Ovary (tissue), 9 donors: ENCODE results near the gene TMEM156. TPM values are rescaled to one million over a fixed set of nuclear protein-coding genes. Genes with fewer than 3 reads are reported as not detected.

Source experiments
- DNase-seq, 5 donors: peaks; one replicate each; pipeline ENCODE4 v3.0.0-alpha.2; 2019 to 2020
- H3K27ac ChIP-seq, 2 donors: fragments of 200-600 bp; one replicate each; pipeline versions ENCODE4 v1.5.1 to v1.8.0; 2019 to 2022
- H3K27me3 ChIP-seq: fragments of 200-600 bp; one replicate; pipeline ENCODE4 v1.8.0; 2022
- H3K36me3 ChIP-seq: fragments of 200-600 bp; sonication (generic); one replicate; pipeline ENCODE4 v1.5.1; 2019
- H3K4me1 ChIP-seq: one replicate; pipeline ENCODE4 v1.8.1; 2013; ENCODE audit warnings: mild to moderate bottlenecking, moderate library complexity; ENCODE audit not compliant: insufficient read depth
- H3K4me3 ChIP-seq: fragments of 200-600 bp; sonication (generic); one replicate; pipeline ENCODE4 v1.5.1; 2017
- H3K9me3 ChIP-seq, 2 donors: fragments of 200-600 bp in 1 of 2; sonication (generic) in 1 of 2; one replicate each; pipeline versions ENCODE4 v1.5.1 to v1.8.1; 2013 to 2019; ENCODE audit warnings: mild to moderate bottlenecking in 1 of 2, moderate library complexity in 1 of 2
- CTCF ChIP-seq, 3 donors: fragments of 450-650 bp in 2 of 3; fragments of 200-600 bp in 1 of 3; IDR thresholded peaks; one replicate each; pipeline versions ENCODE4 v1.5.1 to v1.8.0; 2016 to 2022; ENCODE audit warnings: antibody characterized with exemption in 3 of 3, mild to moderate bottlenecking in 1 of 3
- EP300 ChIP-seq: sonication (generic); formaldehyde crosslinking; IDR thresholded peaks from one replicate; pipeline ENCODE4 v1.6.1; 2017; ENCODE audit warnings: antibody characterized with exemption
- POLR2A ChIP-seq: fragments of 450-650 bp; IDR thresholded peaks from one replicate; pipeline ENCODE4 v1.6.1; 2017; ENCODE audit warnings: antibody characterized with exemption, mild to moderate bottlenecking, moderate library complexity
- WGBS, 3 donors: extraction: QIAGEN DNeasy Blood & Tissue Kit in 1 of 3; methylation state at CpG; one replicate each; pipeline versions ENCODE4 v1.1.5 to v1.1.7; 2013 to 2017; 5-methylcytosine and 5-hydroxymethylcytosine counted together
- intact Hi-C, 4 donors: fragments of 100-400 bp; cut with DNase I; formaldehyde crosslinking; loops; one replicate each; pipeline versions ENCODE4 v1.11.0 to v1.15.1; 2022 to 2023
- polyA plus RNA-seq, 2 donors: library from polyadenylated mRNA; stranded (reverse); fragments of 200-250 nt in 1 of 2; fragments of 350-450 nt in 1 of 2; fragmentation: Illumina TruSeq in 1 of 2; extraction: RNeasy Lipid Tissue Mini Kit (QIAGEN cat#74804) in 1 of 2; gene quantifications; one replicate each; pipeline ENCODE4 v1.2.3, GENCODE V29; 2013 to 2014
- total RNA-seq, 7 donors: library from RNA; depleted of rRNA in 2 of 7; stranded (reverse); fragments of >200 nt in 2 of 7; fragmentation: NEBNext Ultra II Directional in 3 of 7; extraction: Animal tissue kit (Norgen Biotek cat#: 25700) in 3 of 7; gene quantifications; one replicate each; pipeline versions ENCODE4 v1.1.0 to v1.2.4, GENCODE V29; 2016 to 2023
- donor health status: DM: no; HTN: no; CAD: no; lungs with moderate emphysema.
- donor health status: DM: no; HTN: no; CAD: no.
- donor health status: Bipolar disorder and iron deficiency.
- donor health status: DM: yes; HTN: yes; CAD: no.
- donor health status: DM: no; HTN: no; CAD: no.
- donor health status: DM: yes; HTN: yes; CAD: no.

TMEM156 gene
- total and polyA plus RNA-seq, 9 donors: 0.04 to 1.5 (median 0.35) TPM; not detected in 3

DNA sequence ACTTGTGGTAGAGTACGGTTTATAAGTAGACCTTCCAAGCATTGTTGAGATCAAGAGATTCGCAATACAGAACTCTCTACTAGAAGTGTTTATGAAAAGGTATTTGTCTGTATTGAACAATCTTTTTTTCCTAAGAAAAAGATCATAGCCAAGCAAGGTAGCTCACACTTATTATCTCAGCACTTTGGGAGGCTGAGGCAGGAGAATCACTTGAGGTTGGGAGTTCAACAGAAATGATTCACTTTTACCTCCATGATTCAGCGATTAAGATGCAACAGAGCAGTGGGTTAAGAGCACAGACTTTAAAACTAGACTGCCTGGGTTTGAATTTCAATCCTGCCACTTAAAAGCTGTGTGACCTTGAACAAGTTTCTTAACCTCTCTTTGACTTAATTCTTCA lies 74.3 kb downstream of the TMEM156 start:
- Histone ChIP-seq H3K4me1 (no peaks in the 10 kb centered on the region), H3K36me3 (no peaks in the 10 kb centered on the region), H3K27me3 (no peaks in the 10 kb centered on the region), H3K27ac (no peak overlapping the region), H3K9me3 (no peaks in the 10 kb centered on the region), H3K4me3 (no peak overlapping the region)
- DNase-seq: no peak
- WGBS, 3 donors: 94 to 97% (median 94%) methylated on average over 3 of the region's 3 CpGs
- intact Hi-C loops: no loop called here
- TF ChIP-seq EP300 (no peak), POLR2A (no peak), CTCF (IDR thresholded peaks at IDR 0.05) (no peak)

DNA sequence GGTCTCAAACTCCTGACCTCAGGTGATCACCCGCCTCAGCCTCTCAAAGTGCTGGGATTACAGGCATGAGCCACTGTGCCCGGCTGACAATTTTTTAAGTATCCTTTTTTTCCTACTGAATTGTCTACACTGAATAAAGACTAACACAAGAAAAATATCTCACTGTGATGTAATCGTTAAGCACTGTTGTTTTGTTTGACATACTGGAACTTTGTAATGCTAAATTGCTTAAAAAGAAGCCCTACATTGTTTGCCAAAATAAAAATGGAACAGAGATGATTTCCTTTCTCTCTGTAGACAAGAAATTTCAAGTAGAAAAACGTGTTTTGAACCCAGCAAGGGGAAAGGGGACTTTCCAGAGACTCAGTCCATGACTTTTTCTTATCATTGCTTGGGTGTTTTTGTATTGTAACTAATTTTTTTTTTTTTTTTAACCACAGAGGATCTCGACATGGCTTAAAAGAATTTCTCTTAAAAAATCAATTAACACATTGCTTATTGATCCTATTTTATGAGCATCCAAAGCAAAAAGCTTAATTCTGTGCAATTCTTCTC lies 74.9 kb downstream of the TMEM156 start:
- Histone ChIP-seq H3K27ac (peak overlapping the region in 1 of 2 donors; percentile 43), H3K4me1 (no peaks in the 10 kb centered on the region), H3K9me3 (no peaks in the 10 kb centered on the region), H3K4me3 (no peak overlapping the region), H3K27me3 (no peaks in the 10 kb centered on the region), H3K36me3 (no peaks in the 10 kb centered on the region)
- DNase-seq: no peak
- TF ChIP-seq EP300 (no peak), POLR2A (no peak), CTCF (IDR thresholded peaks at IDR 0.05) (no peak)
- WGBS, 3 donors: 23 to 31% (median 24%) methylated on average over 5 of the region's 5 CpGs
- intact Hi-C loops: no loop called here

- no peaks in the 10 kb centered on the region for H3K27me3 ChIP-seq
- no peak overlapping the region for H3K4me3 ChIP-seq
- no peak for DNase-seq
- H3K9me3 ChIP-seq: no peaks in the 10 kb centered on the region
- no peaks in the 10 kb centered on the region for H3K4me1 ChIP-seq
- no peak overlapping the region for H3K27ac ChIP-seq
- WGBS, 3 donors: 93 to 98% (median 96%) methylated on average over 4 of the region's 4 CpGs
- intact Hi-C loops: no loop called here
- no peak for TF ChIP-seq EP300
- no peak for TF ChIP-seq POLR2A
- no peak for TF ChIP-seq CTCF (IDR thresholded peaks at IDR 0.05)
- no peaks in the 10 kb centered on the region for H3K36me3 ChIP-seq
Measured at GRCh38 chr4:38955957-38956356, 76.3 kb downstream of the TMEM156 start.

GRCh38 chr4:38954727-38955126 lies 77.5 kb downstream of the TMEM156 start:
- no peak for DNase-seq
- Histone ChIP-seq H3K9me3 (no peaks in the 10 kb centered on the region), H3K27me3 (no peaks in the 10 kb centered on the region), H3K4me3 (no peak overlapping the region), H3K36me3 (no peaks in the 10 kb centered on the region), H3K4me1 (no peaks in the 10 kb centered on the region), H3K27ac (no peak overlapping the region)
- TF ChIP-seq CTCF (IDR thresholded peaks at IDR 0.05): no peak
- TF ChIP-seq EP300: no peak
- intact Hi-C loops: no loop called here

DNA sequence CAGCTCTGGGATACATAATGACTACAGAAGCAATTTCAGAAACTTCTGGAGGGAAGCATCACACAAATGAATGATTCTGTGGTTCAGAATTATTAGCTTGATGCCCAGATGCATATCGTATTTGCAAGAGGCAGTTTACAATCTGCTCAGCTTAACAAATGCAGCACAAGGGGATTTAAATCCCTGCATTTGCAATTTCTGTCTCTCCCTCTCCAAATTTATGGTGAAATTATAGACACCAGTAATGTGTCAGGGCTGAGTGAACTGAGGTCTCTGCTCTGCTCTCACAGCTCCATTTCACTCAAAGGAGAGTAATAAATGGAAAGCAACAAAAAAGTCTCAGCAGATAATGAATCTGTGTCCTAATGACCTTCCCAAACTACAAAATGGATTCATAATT lies 80.2 kb downstream of the TMEM156 start:
- DNase-seq: no peak
- WGBS, 3 donors: 21 to 61% (median 34%) methylated on average over 1 of the region's 1 CpG
- Histone ChIP-seq H3K9me3 (no peaks in the 10 kb centered on the region), H3K36me3 (no peaks in the 10 kb centered on the region), H3K4me3 (no peak overlapping the region), H3K27me3 (no peaks in the 10 kb centered on the region), H3K4me1 (peaks cover 4% of the 10 kb centered on the region), H3K27ac (no peak overlapping the region)
- intact Hi-C loops: no loop called here
- TF ChIP-seq CTCF (IDR thresholded peaks at IDR 0.05) (no peak), POLR2A (no peak), EP300 (no peak)
